Articular chondrocyte of knee joint (primary cell): ENCODE results near the gene RGCC. TPM values are rescaled to one million over a fixed set of nuclear protein-coding genes. Genes with fewer than 3 reads are reported as not detected.

ENCODE experiments used
- total RNA-seq: library from RNA; depleted of rRNA; stranded (reverse); fragments of >200 nt; gene quantifications from 2 replicates; pipeline ENCODE4 v1.2.3, GENCODE V29; 2012

The RGCC gene
- 0.86 and 2.1 TPM in 2 replicates for total RNA-seq

DNA sequence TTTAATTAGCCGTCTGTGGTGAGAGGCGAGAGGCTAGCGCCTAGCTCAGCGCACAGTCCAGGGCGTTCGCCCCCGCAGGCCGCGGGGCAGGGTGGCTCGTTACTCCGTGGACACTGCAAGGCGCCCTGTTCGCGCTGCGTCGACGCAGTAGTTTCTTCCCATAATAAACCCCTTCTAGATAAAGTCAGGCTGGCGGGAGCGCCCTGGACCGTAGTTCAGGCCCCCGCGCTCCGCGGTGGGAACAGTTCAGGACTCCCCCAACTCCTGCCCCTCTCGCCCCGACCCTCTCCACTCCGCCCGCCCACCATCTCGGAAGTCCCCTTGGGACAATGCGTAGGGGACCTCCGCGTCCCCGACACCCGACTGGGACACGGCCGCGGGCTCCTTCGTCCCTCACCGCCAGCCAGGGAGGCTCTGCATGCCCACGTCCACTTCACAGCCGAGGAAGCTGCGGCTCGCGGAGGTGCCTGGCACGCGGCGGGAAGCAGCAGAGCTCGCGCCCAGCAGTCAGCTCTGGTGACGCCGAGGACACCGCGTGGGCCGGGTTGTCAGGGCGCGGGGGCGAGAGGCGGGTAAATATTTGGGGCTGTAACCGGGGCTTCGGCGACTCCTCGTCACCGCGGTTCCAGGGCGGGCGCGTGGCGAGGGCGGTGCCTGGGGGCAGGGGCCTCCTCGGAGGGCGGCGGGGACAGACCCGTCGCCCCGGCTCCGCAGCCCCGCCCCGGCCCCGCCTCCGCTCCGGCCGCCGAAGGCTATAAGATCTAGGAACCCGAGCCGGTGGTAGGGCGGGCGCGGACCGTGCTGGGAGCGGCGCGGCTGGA lies at the start of gene RGCC:
RGCC (plus strand) TSS at position 783 of the 821 bp plus-strand sequence. CDS start 158 bp downstream, outside the sequence.

Other genes with a start within 250 kb of the RGCC start
- gene MTRF1, start 194.0 kb upstream of the RGCC start, total RNA-seq: 12.5 and 15.1 TPM in 2 replicates
- gene NAA16, start 146.3 kb upstream of the RGCC start, total RNA-seq: 13.1 and 14.4 TPM in 2 replicates